Peyer's patch (tissue), 4 donors: ENCODE data around the gene SCRN1.

Experiments
- CTCF ChIP-seq, 6 experiments: fragments of 450-650 bp in 4 of 6; fragments of 200-600 bp in 2 of 6; sonication (generic) in 1 of 6; IDR thresholded peaks; one replicate each; pipeline ENCODE4 v1.5.1; 2017 to 2019; ENCODE audit warnings: antibody characterized with exemption in 6 of 6, mild to moderate bottlenecking in 3 of 6, moderate library complexity in 1 of 6
- POLR2A ChIP-seq, 2 donors: fragments of 450-650 bp; IDR thresholded peaks; one replicate each; pipeline ENCODE4 v1.5.1; 2017; ENCODE audit warnings: antibody characterized with exemption in 2 of 2, mild to moderate bottlenecking in 2 of 2, moderate library complexity in 2 of 2

- TF ChIP-seq CTCF (IDR thresholded peaks at IDR 0.05): no peak
- TF ChIP-seq POLR2A (IDR thresholded peaks at IDR 0.05): no peak
These were observed 107.1 kb downstream of the SCRN1 start for GRCh38 chr7:29882481-29882880.
